H9 (cell line): ENCODE measurements around the gene ZNF33A. TPM values are rescaled to one million over a fixed set of nuclear protein-coding genes. Genes with fewer than 3 reads are reported as not detected.

Source experiments
- DNase-seq: peaks from one replicate; pipeline ENCODE4 v3.0.0-alpha.2; 2017
- H2AFZ ChIP-seq: one replicate; pipeline ENCODE4 v1.6.1; 2013; ENCODE audit warnings: mild to moderate bottlenecking, low read length, control low read depth, moderate library complexity
- H2AK5ac ChIP-seq: 2 replicates; pipeline ENCODE4 v1.6.1; 2013; ENCODE audit warnings: low read length, control low read depth, mixed read lengths; ENCODE audit not compliant: insufficient read length
- H2BK120ac ChIP-seq: one replicate; pipeline ENCODE4 v1.6.1; 2013; ENCODE audit warnings: low read depth, mild to moderate bottlenecking, low read length, control low read depth, inconsistent platforms; ENCODE audit not compliant: poor library complexity, severe bottlenecking
- H2BK12ac ChIP-seq: 2 replicates; pipeline ENCODE4 v1.6.1; 2013; ENCODE audit warnings: low read length, control low read depth, mixed read lengths, low read depth; ENCODE audit not compliant: insufficient read length
- H2BK15ac ChIP-seq: 2 replicates; pipeline ENCODE4 v1.6.1; 2013; ENCODE audit warnings: low read depth, low read length, control low read depth
- H2BK20ac ChIP-seq: one replicate; pipeline ENCODE4 v1.6.1; 2013; ENCODE audit warnings: low read depth, mild to moderate bottlenecking, low read length, control low read depth, inconsistent platforms; ENCODE audit not compliant: poor library complexity, severe bottlenecking
- H2BK5ac ChIP-seq: 2 replicates; pipeline ENCODE4 v1.6.1; 2013; ENCODE audit warnings: low read length, control low read depth, mixed read lengths; ENCODE audit not compliant: insufficient read length
- H3K14ac ChIP-seq: 2 replicates; pipeline ENCODE4 v1.6.1; 2013; ENCODE audit warnings: low read length, control low read depth; ENCODE audit not compliant: insufficient read depth
- H3K18ac ChIP-seq: 2 replicates; pipeline ENCODE4 v1.6.1; 2013; ENCODE audit warnings: low read depth, mild to moderate bottlenecking, mixed read lengths, low read length, control low read depth; ENCODE audit not compliant: insufficient read length
- H3K23ac ChIP-seq: 2 replicates; pipeline ENCODE4 v1.6.1; 2013; ENCODE audit warnings: low read length, control low read depth, mixed read lengths, low read depth; ENCODE audit not compliant: insufficient read length
- H3K23me2 ChIP-seq: 2 replicates; pipeline ENCODE4 v1.6.1; 2013; ENCODE audit warnings: low read depth, mild to moderate bottlenecking, mixed read lengths, low read length, control low read depth; ENCODE audit not compliant: insufficient read length, poor library complexity, severe bottlenecking
- H3K27ac ChIP-seq: 2 replicates; pipeline ENCODE4 v1.5.1; 2013; ENCODE audit warnings: low read length, control low read depth, mixed read lengths, low read depth; ENCODE audit not compliant: insufficient read length
- H3K27me3 ChIP-seq: 2 replicates; pipeline ENCODE4 v1.6.1; 2013; ENCODE audit warnings: low read length, control low read depth, inconsistent platforms; ENCODE audit not compliant: insufficient read depth
- H3K4ac ChIP-seq: 2 replicates; pipeline ENCODE4 v1.6.1; 2013; ENCODE audit warnings: low read depth, mild to moderate bottlenecking, control low read depth, inconsistent platforms, low read length, moderate library complexity
- H3K4me1 ChIP-seq: 2 replicates; pipeline ENCODE4 v1.6.1; 2013; ENCODE audit warnings: low read length, control low read depth, inconsistent platforms; ENCODE audit not compliant: insufficient read depth
- H3K4me2 ChIP-seq: 2 replicates; pipeline ENCODE4 v1.6.1; 2013; ENCODE audit warnings: low read length, control low read depth, mixed read lengths; ENCODE audit not compliant: insufficient read length, insufficient read depth
- H3K56ac ChIP-seq: 2 replicates; pipeline ENCODE4 v1.6.1; 2013; ENCODE audit warnings: low read depth, mild to moderate bottlenecking, mixed read lengths, low read length, control low read depth; ENCODE audit not compliant: insufficient read length
- H3K79me1 ChIP-seq: 2 replicates; pipeline ENCODE4 v1.6.1; 2013; ENCODE audit warnings: low read depth, mild to moderate bottlenecking, moderate library complexity, low read length, control low read depth, inconsistent platforms; ENCODE audit not compliant: insufficient read depth, poor library complexity, severe bottlenecking
- H3K79me2 ChIP-seq: 2 replicates; pipeline ENCODE4 v1.6.1; 2013; ENCODE audit warnings: low read length, control low read depth, inconsistent platforms; ENCODE audit not compliant: insufficient read depth
- H3K9ac ChIP-seq: 2 replicates; pipeline ENCODE4 v1.6.1; 2013; ENCODE audit warnings: low read length, control low read depth, mixed read lengths; ENCODE audit not compliant: insufficient read length; ENCODE audit errors: extremely low read depth
- H3K9me3 ChIP-seq: one replicate; pipeline ENCODE4 v1.6.1; 2013; ENCODE audit warnings: low read depth, low read length, inconsistent platforms; ENCODE audit not compliant: control insufficient read depth
- H3T11ph ChIP-seq: one replicate; pipeline ENCODE4 v1.6.1; 2013; ENCODE audit warnings: mild to moderate bottlenecking, low read length, control low read depth, inconsistent platforms
- H4K20me1 ChIP-seq: one replicate; pipeline ENCODE4 v1.6.1; 2013; ENCODE audit not compliant: control insufficient read depth, insufficient read length, insufficient read depth
- H4K5ac ChIP-seq: 2 replicates; pipeline ENCODE4 v1.6.1; 2013; ENCODE audit warnings: low read depth, mild to moderate bottlenecking, mixed read lengths, low read length, control low read depth; ENCODE audit not compliant: insufficient read length
- H4K8ac ChIP-seq: replicated peaks from 2 replicates; pipeline ENCODE4 v1.6.1; 2013; ENCODE audit warnings: low read length, control low read depth, mixed read lengths, low read depth; ENCODE audit not compliant: insufficient read length
- H4K91ac ChIP-seq: 2 replicates; pipeline ENCODE4 v1.6.1; 2013; ENCODE audit warnings: low read depth, mild to moderate bottlenecking, moderate library complexity, mixed read lengths, low read length, control low read depth; ENCODE audit not compliant: insufficient read length
- H3K27ac Mint-ChIP-seq, 3 experiments: 2 replicates in 2 of 3; 3 replicates in 1 of 3; pipeline ENCODE4 v1.8.0; 2020 to 2021; ENCODE audit warnings: mixed read lengths in 3 of 3, mild to moderate bottlenecking in 1 of 3, moderate library complexity in 1 of 3
- H3K27me3 Mint-ChIP-seq: 2 replicates; pipeline ENCODE4 v1.8.0; 2021; ENCODE audit warnings: low read depth, mild to moderate bottlenecking, moderate library complexity, mixed read lengths
- H3K36me3 Mint-ChIP-seq, 3 experiments: 2 replicates in 2 of 3; 3 replicates in 1 of 3; pipeline ENCODE4 v1.8.0; 2020 to 2021; ENCODE audit warnings: low read depth in 3 of 3, mixed read lengths in 3 of 3; ENCODE audit not compliant: insufficient read depth in 1 of 3
- H3K4me1 Mint-ChIP-seq, 2 experiments: 2 replicates each; pipeline ENCODE4 v1.8.0; 2020; ENCODE audit warnings: mixed read lengths in 2 of 2
- H3K4me3 Mint-ChIP-seq, 2 experiments: 2 replicates in 1 of 2; 3 replicates in 1 of 2; pipeline ENCODE4 v1.8.0; 2020 to 2021; ENCODE audit warnings: mild to moderate bottlenecking in 2 of 2, mixed read lengths in 2 of 2, moderate library complexity in 1 of 2
- H3K9me3 Mint-ChIP-seq, 2 experiments: 2 replicates in 1 of 2; 3 replicates in 1 of 2; pipeline ENCODE4 v1.8.0; 2020; ENCODE audit warnings: mild to moderate bottlenecking in 2 of 2, mixed read lengths in 2 of 2, moderate library complexity in 1 of 2
- WGBS: extraction: QIAGEN DNeasy Blood & Tissue Kit; methylation state at CpG from one replicate; pipeline ENCODE4 v1.1.7; 2013; ENCODE audit warnings: missing lambda C conversion rate, low lambda C conversion rate, mixed read lengths; ENCODE audit not compliant: insufficient read length; ENCODE audit errors: extremely low coverage; 5-methylcytosine and 5-hydroxymethylcytosine counted together
- long read RNA-seq: library from polyadenylated mRNA; unstranded; transcript quantifications from one replicate; pipeline ENCODE4 v2.0.0, GENCODE V29; 2020
- total RNA-seq: library from RNA; stranded (reverse); gene quantifications from 2 replicates; pipeline ENCODE4 v1.2.1, GENCODE V29; 2021
- TF ChIP-seq, protein P1 (sequence below): fragments of 200-600 bp; sonication (generic); conservative IDR thresholded peaks from 3 replicates; pipeline ENCODE4 v1.8.0; 2021; ENCODE audit warnings: antibody characterized with exemption, mild to moderate bottlenecking

The ZNF33A gene
- total RNA-seq: 42.7 and 45.2 TPM in 2 replicates
- long read RNA-seq, full-length matches to known transcripts: 57 of 99 reads
- long read RNA-seq, partial matches to known transcripts: 2 of 99 reads
- long read RNA-seq, other reads (novel, unspliced or antisense): 40 of 99 reads

DNA sequence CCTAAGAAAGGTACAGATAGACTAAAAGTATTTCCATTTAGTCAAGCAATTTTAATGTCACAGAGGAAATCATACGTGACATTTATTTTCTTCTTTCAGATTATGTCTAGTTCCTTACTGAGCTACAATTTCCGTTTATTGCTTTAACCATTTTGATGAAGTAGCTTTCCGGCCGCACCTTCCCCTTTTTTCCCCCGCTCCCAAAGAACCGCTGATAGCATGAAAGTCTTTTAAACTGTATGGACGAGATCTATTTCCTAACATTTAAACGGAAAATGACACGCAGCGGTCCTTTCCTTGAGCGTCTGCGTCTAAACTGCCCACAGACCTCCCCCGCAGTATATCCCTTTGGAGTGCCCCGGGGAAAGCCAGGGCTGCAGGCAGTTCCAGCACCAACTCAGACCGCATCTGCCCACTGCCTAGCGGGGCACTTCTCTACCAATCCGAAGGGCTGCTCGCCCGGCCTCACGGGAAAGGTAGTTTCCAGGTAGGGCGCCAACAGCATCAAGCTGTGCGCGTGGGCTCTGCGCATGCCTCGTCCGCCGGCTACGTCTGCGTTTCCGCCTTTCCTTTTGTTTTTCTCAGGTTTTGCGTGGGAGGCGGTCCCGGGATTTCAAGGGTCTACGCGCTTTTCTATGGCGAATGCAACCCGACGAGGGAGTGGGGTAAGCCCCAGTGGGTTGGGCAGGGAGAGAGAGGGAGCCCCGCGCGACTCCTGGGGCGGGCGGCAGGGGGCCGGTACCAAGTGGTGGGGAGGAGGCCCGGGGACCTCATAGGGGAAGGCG, at the start of gene ZNF33A:
Gene ZNF33A (plus strand): TSS at position 557 of the 785 bp plus-strand sequence. CDS start 1,667 bp downstream, outside the sequence.
- Histone ChIP-seq H3K23me2 (no peaks in the 10 kb centered on the region), H3K9me3 (no peaks in the 10 kb centered on the region), H3K4ac (no peak within 1 kb of the TSS), H2BK15ac (no peak within 1 kb of the TSS), H2AK5ac (no peak within 1 kb of the TSS), H3T11ph (no peak within 1 kb of the TSS), H2BK20ac (no peak within 1 kb of the TSS), H4K5ac (no peak within 1 kb of the TSS), H3K79me1 (no peaks in the 10 kb centered on the region), H2AFZ (peak within 1 kb of the TSS; percentile 83), H3K27ac (no peak within 1 kb of the TSS), H4K8ac (no peak within 1 kb of the TSS), H3K23ac (no peak within 1 kb of the TSS), H4K20me1 (no peaks in the 10 kb centered on the region), H3K79me2 (peaks cover 2% of the 10 kb centered on the region; the same call in 1 of the 2 replicates), H3K4me1 (no peaks in the 10 kb centered on the region), H3K18ac (peak within 1 kb of the TSS; percentile 50), H2BK5ac (no peak within 1 kb of the TSS), H2BK12ac (no peak within 1 kb of the TSS), H3K14ac (peak within 1 kb of the TSS; percentile 76; the same call in 1 of the 2 replicates), H4K91ac (no peak within 1 kb of the TSS), H3K56ac (no peak within 1 kb of the TSS), H3K9ac (peak within 1 kb of the TSS; percentile 48), H3K27me3 (no peaks in the 10 kb centered on the region), H3K4me2 (peak within 1 kb of the TSS; percentile 20), H2BK120ac (no peak within 1 kb of the TSS)
- Mint-ChIP-seq H3K4me1 (peaks cover 10 to 12% of the 10 kb centered on the region in 2 experiments), H3K36me3 (peaks cover 15 to 25% (median 20%) of the 10 kb centered on the region in 3 experiments; a peak in 6 of 7 replicates), H3K27ac (peak within 1 kb of the TSS; percentile 99 to 100 (median 99)), H3K27me3 (peaks cover 2% of the 10 kb centered on the region), H3K9me3 (peaks cover 19 to 21% of the 10 kb centered on the region in 2 experiments), H3K4me3 (peak within 1 kb of the TSS; percentile 92 to 93)
- DNase-seq: peak; percentile 92
- no CpG with 5 or more reads among the region's 46 CpGs for WGBS
- TF ChIP-seq, protein P1, sequence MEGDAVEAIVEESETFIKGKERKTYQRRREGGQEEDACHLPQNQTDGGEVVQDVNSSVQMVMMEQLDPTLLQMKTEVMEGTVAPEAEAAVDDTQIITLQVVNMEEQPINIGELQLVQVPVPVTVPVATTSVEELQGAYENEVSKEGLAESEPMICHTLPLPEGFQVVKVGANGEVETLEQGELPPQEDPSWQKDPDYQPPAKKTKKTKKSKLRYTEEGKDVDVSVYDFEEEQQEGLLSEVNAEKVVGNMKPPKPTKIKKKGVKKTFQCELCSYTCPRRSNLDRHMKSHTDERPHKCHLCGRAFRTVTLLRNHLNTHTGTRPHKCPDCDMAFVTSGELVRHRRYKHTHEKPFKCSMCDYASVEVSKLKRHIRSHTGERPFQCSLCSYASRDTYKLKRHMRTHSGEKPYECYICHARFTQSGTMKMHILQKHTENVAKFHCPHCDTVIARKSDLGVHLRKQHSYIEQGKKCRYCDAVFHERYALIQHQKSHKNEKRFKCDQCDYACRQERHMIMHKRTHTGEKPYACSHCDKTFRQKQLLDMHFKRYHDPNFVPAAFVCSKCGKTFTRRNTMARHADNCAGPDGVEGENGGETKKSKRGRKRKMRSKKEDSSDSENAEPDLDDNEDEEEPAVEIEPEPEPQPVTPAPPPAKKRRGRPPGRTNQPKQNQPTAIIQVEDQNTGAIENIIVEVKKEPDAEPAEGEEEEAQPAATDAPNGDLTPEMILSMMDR: no peak
